GM18868 (cell line): ENCODE measurements around the gene IFTAP.
"Not testable (repeated sequence)": the region's sequence is repeated elsewhere in the genome, so short reads cannot be mapped to it uniquely, and the experiment has no call there.

ENCODE experiments used
- ATAC-seq: cut with Tn5 transposase; IDR thresholded peaks from one replicate; pipeline ENCODE4 v1.9.1; 2021; ENCODE audit warnings: mild to moderate bottlenecking, moderate library complexity; ENCODE audit not compliant: unreplicated experiment

Gene IFTAP

GRCh38 chr11:36635066-36635862 lies 41.0 kb downstream of the IFTAP start:
- ATAC-seq = no peak

DNA sequence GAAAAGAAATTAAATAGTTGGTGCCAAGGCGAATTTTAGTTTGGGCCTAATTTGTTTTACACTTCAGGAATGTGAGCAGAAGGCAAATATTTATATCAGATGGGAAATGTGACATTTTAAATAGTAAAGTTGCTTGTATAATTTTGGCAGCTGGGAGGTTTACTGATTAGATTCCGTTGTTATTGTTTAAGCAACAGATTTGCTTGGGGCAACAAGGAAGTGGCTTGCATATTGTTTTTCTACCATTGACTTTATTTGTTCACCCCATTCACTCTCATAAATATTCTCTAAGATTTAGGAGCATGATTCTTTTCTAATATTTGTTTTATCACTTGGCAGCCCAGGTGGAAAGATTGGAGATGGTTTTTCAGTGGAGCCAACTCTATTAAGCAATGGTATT lies 44.3 kb downstream of the IFTAP start:
- no peak for ATAC-seq

- ATAC-seq = no peak
Observed at GRCh38 chr11:36657610-36658267, 63.4 kb downstream of the IFTAP start.

- ATAC-seq = not testable (repeated sequence)
Observed at GRCh38 chr11:36661359-36661758, 67.1 kb downstream of the IFTAP start.

GRCh38 chr11:36672815-36673450 lies 78.6 kb downstream of the IFTAP start:
- no peak for ATAC-seq

DNA sequence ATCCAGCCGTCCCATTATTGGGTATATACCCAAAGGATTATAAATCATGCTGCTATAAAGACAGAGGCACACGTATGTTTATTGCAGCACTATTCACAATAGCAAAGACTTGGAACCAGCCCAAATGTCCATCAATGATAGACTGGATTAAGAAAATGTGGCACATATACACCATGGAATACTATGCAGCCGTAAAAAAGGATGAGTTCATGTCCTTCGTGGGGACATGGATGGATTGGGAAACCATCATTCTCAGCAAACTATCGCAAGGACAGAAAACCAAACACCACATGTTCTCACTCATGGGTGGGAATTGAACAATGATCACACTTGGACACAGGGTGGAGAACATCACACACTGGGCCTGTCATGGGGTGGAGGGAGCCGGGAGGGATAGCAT lies 85.2 kb downstream of the IFTAP start:
- not testable (repeated sequence) for ATAC-seq

GRCh38 chr11:36683818-36684217 lies 89.5 kb downstream of the IFTAP start:
- ATAC-seq = no peak

GRCh38 chr11:36684840-36685801 lies 90.8 kb downstream of the IFTAP start:
- ATAC-seq = peak; percentile 93

DNA sequence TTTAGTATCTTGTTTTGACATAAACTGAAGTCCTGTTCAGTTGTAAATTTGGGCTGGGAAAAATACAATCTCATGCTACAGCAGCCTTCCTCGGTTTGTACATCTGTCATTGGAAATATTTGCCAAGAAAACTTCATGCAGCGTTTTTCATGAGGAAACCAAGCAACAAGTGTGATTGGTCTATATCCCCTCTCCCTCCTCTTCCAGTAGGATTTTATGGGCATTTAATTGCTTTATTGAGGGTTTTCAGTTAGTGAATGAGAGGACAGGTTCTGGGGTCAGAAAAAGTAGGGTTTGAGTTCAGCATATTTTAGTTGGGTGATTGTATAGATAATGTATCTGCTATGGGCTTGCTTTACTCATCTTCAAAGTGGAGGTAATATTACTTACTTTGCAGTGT lies 93.8 kb downstream of the IFTAP start:
- no peak for ATAC-seq

- no peak for ATAC-seq
Observed at GRCh38 chr11:36688571-36689291, 94.4 kb downstream of the IFTAP start.

DNA sequence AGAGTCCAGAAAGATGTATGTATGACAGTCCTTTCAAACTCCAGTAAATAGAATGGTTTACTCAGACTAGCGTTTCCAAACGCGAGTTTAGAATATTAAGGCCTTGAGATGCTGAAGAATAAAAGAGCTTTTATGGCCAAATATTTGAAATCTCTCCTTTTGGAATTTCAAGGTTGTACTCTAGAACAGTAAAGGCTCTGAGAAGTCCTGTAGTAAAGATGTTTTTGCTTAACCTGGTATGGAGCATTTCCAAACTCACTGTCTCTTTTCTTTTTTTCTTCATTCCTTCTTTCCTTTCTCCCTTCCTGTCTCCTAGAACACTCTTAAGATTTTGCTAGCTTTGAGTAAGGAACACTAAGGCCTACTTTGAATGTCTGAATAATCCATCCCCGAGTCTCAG lies 95.1 kb downstream of the IFTAP start:
- ATAC-seq = no peak

GRCh38 chr11:36692704-36693103 lies 98.4 kb downstream of the IFTAP start:
- ATAC-seq = no peak

DNA sequence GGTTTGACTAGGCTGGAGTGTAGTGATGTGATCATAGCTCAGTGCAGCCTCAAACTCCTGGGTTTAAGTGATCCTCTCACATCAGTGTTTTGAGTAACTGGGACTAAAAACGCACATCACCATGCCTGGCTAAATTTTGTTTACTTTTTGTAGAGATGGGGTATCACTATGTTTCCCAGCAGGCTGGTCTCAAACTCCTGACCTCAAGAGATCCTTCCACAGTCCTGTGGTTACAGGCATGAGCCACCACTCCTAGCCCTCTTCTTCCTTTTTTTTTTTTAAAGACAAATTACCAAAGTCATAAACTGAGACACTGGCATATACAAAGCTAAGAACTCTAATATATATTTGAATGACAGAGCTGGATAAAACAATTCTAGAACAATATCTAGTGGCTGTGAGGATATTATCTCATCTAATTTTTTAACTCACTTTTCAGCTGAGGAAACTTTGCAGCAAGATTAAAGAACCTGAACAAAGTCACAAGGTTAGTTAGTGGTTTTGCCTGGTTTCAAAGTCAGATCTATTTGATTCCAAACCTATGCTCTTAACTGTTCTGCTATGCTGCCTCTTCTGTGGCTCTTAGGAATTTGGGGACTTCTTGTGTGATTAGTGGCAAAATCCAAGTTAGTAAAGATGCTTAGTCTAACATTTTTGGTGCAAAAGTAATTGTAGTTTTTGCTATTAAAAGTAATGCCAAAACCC lies 99.0 kb downstream of the IFTAP start:
- no peak for ATAC-seq

DNA sequence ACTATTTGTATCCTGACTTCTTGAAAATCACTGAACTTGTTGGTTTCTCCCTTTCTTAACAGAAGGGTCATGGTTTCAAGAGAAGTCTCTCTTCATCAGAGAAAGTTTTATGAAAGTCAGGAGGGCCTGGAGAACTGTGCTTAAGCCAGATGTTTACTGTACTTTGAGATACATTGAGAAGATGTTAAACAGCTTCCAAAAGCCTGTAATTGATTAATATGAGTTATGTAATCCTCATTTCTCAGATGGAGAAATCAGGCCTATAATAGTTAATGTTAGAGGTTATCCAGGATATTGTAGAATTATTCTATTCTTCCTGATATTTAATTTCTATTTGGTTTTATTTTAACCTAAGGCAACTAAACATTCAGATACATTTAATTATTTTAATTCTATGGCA lies 100.8 kb downstream of the IFTAP start:
- ATAC-seq = no peak

GRCh38 chr11:36695571-36695970 lies 101.3 kb downstream of the IFTAP start:
- no peak for ATAC-seq

GRCh38 chr11:36696550-36696949 lies 102.2 kb downstream of the IFTAP start:
- ATAC-seq = no peak

DNA sequence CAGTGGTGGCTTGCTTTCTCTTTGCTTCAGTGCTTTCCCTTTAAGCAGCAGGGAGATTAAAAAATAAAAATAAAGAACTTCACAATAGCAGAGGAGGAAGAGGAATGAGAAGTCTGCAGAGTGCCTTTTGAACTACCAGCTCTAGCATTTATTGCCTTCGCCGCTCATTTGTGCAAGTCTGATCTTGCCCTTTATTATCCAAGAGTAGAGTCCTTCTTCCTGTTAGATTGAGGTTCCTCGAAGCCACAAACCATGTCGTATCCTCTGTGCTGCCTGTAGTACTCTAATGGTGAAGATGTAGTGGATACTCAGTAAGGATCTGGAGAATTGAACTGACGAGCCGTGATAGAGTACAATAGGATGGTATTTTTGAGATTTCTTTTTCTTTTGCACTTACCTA lies 105.0 kb downstream of the IFTAP start:
- ATAC-seq = no peak

- no peak for ATAC-seq
Observed at GRCh38 chr11:36700246-36700645, 105.9 kb downstream of the IFTAP start.

- ATAC-seq = peak; percentile 80
Observed at GRCh38 chr11:36702330-36703054, 108.2 kb downstream of the IFTAP start.
